Karpas-422 (cell line): ENCODE measurements around the gene TRIO. TPM values are rescaled to one million over a fixed set of nuclear protein-coding genes. Genes with fewer than 3 reads are reported as not detected.

Experiments used
- DNase-seq: peaks from one replicate; pipeline ENCODE4 v3.0.0-alpha.2; 2015
- H2AFZ ChIP-seq: fragments of 200-600 bp; sonication (generic); 2 replicates; pipeline ENCODE4 v1.6.1; 2014; ENCODE audit warnings: antibody characterized with exemption, low read length, mixed read lengths
- H3K27ac ChIP-seq: fragments of 200-600 bp; sonication (generic); 2 replicates; pipeline ENCODE4 v1.5.1; 2014; ENCODE audit warnings: mild to moderate bottlenecking, low read length, moderate library complexity
- H3K27me3 ChIP-seq: fragments of 200-600 bp; sonication (generic); 2 replicates; pipeline ENCODE4 v1.6.1; 2014; ENCODE audit warnings: low read length, mixed read lengths
- H3K36me3 ChIP-seq: fragments of 200-600 bp; sonication (generic); 2 replicates; pipeline ENCODE4 v1.6.1; 2014; ENCODE audit warnings: low read length, mixed read lengths; ENCODE audit not compliant: insufficient read depth
- H3K4me1 ChIP-seq: fragments of 200-600 bp; sonication (generic); 2 replicates; pipeline ENCODE4 v1.6.1; 2014; ENCODE audit warnings: mild to moderate bottlenecking, low read length, mixed read lengths
- H3K4me2 ChIP-seq: fragments of 200-600 bp; sonication (generic); 2 replicates; pipeline ENCODE4 v1.6.1; 2014; ENCODE audit warnings: low read length, low read depth, mild to moderate bottlenecking; ENCODE audit not compliant: poor library complexity, severe bottlenecking
- H3K4me3 ChIP-seq: fragments of 200-600 bp; sonication (generic); 2 replicates; pipeline ENCODE4 v1.5.1; 2014; ENCODE audit warnings: mild to moderate bottlenecking, antibody characterized with exemption, low read length, mixed read lengths
- H3K79me2 ChIP-seq: fragments of 200-600 bp; sonication (generic); 2 replicates; pipeline ENCODE4 v1.6.1; 2014; ENCODE audit warnings: mild to moderate bottlenecking, low read length, mixed read lengths
- H3K9ac ChIP-seq: fragments of 200-600 bp; sonication (generic); 2 replicates; pipeline ENCODE4 v1.6.0; 2014; ENCODE audit warnings: low read length
- H3K9me2 ChIP-seq: fragments of 200-600 bp; sonication (generic), shearing (Covaris generic); replicated peaks from 2 replicates; pipeline ENCODE4 v1.6.0; 2014; ENCODE audit warnings: mild to moderate bottlenecking, low read length, moderate library complexity; ENCODE audit not compliant: insufficient read depth
- H3K9me3 ChIP-seq: fragments of 300-700, 200-600 bp; sonication (generic); 2 replicates; pipeline ENCODE4 v1.6.1; 2014; ENCODE audit warnings: low read length, mixed read lengths
- H4K20me1 ChIP-seq: fragments of 200-600 bp; sonication (generic); 2 replicates; pipeline ENCODE4 v1.6.1; 2014; ENCODE audit warnings: mild to moderate bottlenecking, antibody characterized with exemption, low read length, low read depth; ENCODE audit not compliant: insufficient read depth
- total RNA-seq: library from RNA; depleted of rRNA; stranded (reverse); fragments of >200 nt; shearing (Covaris generic); gene quantifications from 2 replicates; pipeline ENCODE4 v1.2.3, GENCODE V29; 2014; ENCODE audit warnings: low replicate concordance

The TRIO gene
- total RNA-seq, 1 experiment from 2014 or later = 0.04 TPM

- Histone ChIP-seq H3K9ac (no peak overlapping the region), H3K4me2 (no peak overlapping the region), H3K4me3 (no peak overlapping the region), H3K27ac (no peak overlapping the region), H3K4me1 (no peaks in the 10 kb centered on the region), H4K20me1 (no peaks in the 10 kb centered on the region), H3K36me3 (no peaks in the 10 kb centered on the region), H2AFZ (no peak overlapping the region), H3K79me2 (no peaks in the 10 kb centered on the region), H3K9me2 (no peaks in the 10 kb centered on the region), H3K27me3 (no peaks in the 10 kb centered on the region), H3K9me3 (no peaks in the 10 kb centered on the region)
- DNase-seq = no peak
Measured at GRCh38 chr5:14292766-14293658, 149.9 kb downstream of the TRIO start.

GRCh38 chr5:14295610-14296009, 152.5 kb downstream of the TRIO start:
- no peaks in the 10 kb centered on the region for H4K20me1 ChIP-seq
- H3K4me2 ChIP-seq = no peak overlapping the region
- no peaks in the 10 kb centered on the region for H3K79me2 ChIP-seq

GRCh38 chr5:14296533-14297331, 153.6 kb downstream of the TRIO start:
- H3K4me1 ChIP-seq = no peaks in the 10 kb centered on the region
- H3K9ac ChIP-seq = no peak overlapping the region
- DNase-seq = no peak
- no peaks in the 10 kb centered on the region for H4K20me1 ChIP-seq
- no peaks in the 10 kb centered on the region for H3K79me2 ChIP-seq
- no peak overlapping the region for H3K4me3 ChIP-seq
- H3K9me3 ChIP-seq = no peaks in the 10 kb centered on the region
- no peak overlapping the region for H3K4me2 ChIP-seq
- H2AFZ ChIP-seq = no peak overlapping the region
- no peak overlapping the region for H3K27ac ChIP-seq
- no peaks in the 10 kb centered on the region for H3K27me3 ChIP-seq
- H3K9me2 ChIP-seq = no peaks in the 10 kb centered on the region
- no peaks in the 10 kb centered on the region for H3K36me3 ChIP-seq

More at GRCh38 chr5:14295610-14296009, 152.5 kb downstream of the TRIO start:
- H3K27ac ChIP-seq = no peak overlapping the region
- no peaks in the 10 kb centered on the region for H3K4me1 ChIP-seq
- no peaks in the 10 kb centered on the region for H3K9me3 ChIP-seq
- no peak for DNase-seq
- no peak overlapping the region for H3K9ac ChIP-seq
- no peaks in the 10 kb centered on the region for H3K9me2 ChIP-seq
- H3K4me3 ChIP-seq = no peak overlapping the region
- no peaks in the 10 kb centered on the region for H3K36me3 ChIP-seq
- no peak overlapping the region for H2AFZ ChIP-seq
- H3K27me3 ChIP-seq = no peaks in the 10 kb centered on the region

- Histone ChIP-seq H2AFZ (no peak overlapping the region), H3K36me3 (no peaks in the 10 kb centered on the region), H3K4me2 (no peak overlapping the region), H3K4me1 (no peaks in the 10 kb centered on the region), H3K9ac (no peak overlapping the region), H3K9me2 (no peaks in the 10 kb centered on the region), H3K9me3 (no peaks in the 10 kb centered on the region), H3K27me3 (no peaks in the 10 kb centered on the region), H3K27ac (no peak overlapping the region), H3K79me2 (no peaks in the 10 kb centered on the region), H4K20me1 (no peaks in the 10 kb centered on the region), H3K4me3 (no peak overlapping the region)
- no peak for DNase-seq
Measured at GRCh38 chr5:14297697-14298096, 154.6 kb downstream of the TRIO start.

- H3K79me2 ChIP-seq = no peaks in the 10 kb centered on the region
- no peak overlapping the region for H3K9ac ChIP-seq
- no peaks in the 10 kb centered on the region for H3K9me2 ChIP-seq
- DNase-seq = no peak
- no peak overlapping the region for H2AFZ ChIP-seq
- no peak overlapping the region for H3K4me2 ChIP-seq
- H3K4me1 ChIP-seq = no peaks in the 10 kb centered on the region
- no peaks in the 10 kb centered on the region for H3K27me3 ChIP-seq
- H3K27ac ChIP-seq = no peak overlapping the region
- no peaks in the 10 kb centered on the region for H3K36me3 ChIP-seq
- no peaks in the 10 kb centered on the region for H3K9me3 ChIP-seq
- H3K4me3 ChIP-seq = no peak overlapping the region
- no peaks in the 10 kb centered on the region for H4K20me1 ChIP-seq
Measured at GRCh38 chr5:14298126-14298847, 155.1 kb downstream of the TRIO start.

- no peak for DNase-seq
- Histone ChIP-seq H3K27ac (no peak overlapping the region), H3K4me2 (no peak overlapping the region), H4K20me1 (no peaks in the 10 kb centered on the region), H3K9me2 (no peaks in the 10 kb centered on the region), H3K4me1 (no peaks in the 10 kb centered on the region), H3K36me3 (no peaks in the 10 kb centered on the region), H3K9me3 (no peaks in the 10 kb centered on the region), H3K9ac (no peak overlapping the region), H3K4me3 (no peak overlapping the region), H3K27me3 (no peaks in the 10 kb centered on the region), H2AFZ (no peak overlapping the region), H3K79me2 (no peaks in the 10 kb centered on the region)
Measured at GRCh38 chr5:14299666-14300065, 156.5 kb downstream of the TRIO start.

GRCh38 chr5:14301186-14301585, 158.0 kb downstream of the TRIO start:
- Histone ChIP-seq H3K4me1 (no peaks in the 10 kb centered on the region), H3K9me3 (no peaks in the 10 kb centered on the region), H3K27me3 (no peaks in the 10 kb centered on the region), H3K27ac (no peak overlapping the region), H3K4me2 (no peak overlapping the region), H3K9ac (no peak overlapping the region), H3K9me2 (no peaks in the 10 kb centered on the region), H4K20me1 (no peaks in the 10 kb centered on the region), H2AFZ (no peak overlapping the region), H3K4me3 (no peak overlapping the region), H3K79me2 (no peaks in the 10 kb centered on the region), H3K36me3 (no peaks in the 10 kb centered on the region)
- DNase-seq = no peak

- H3K9me3 ChIP-seq = no peaks in the 10 kb centered on the region
- no peaks in the 10 kb centered on the region for H3K27me3 ChIP-seq
- no peak for DNase-seq
- no peak overlapping the region for H3K4me2 ChIP-seq
- no peaks in the 10 kb centered on the region for H3K9me2 ChIP-seq
- H3K9ac ChIP-seq = no peak overlapping the region
- no peaks in the 10 kb centered on the region for H4K20me1 ChIP-seq
- no peaks in the 10 kb centered on the region for H3K4me1 ChIP-seq
- H3K36me3 ChIP-seq = no peaks in the 10 kb centered on the region
- H3K4me3 ChIP-seq = no peak overlapping the region
- no peaks in the 10 kb centered on the region for H3K79me2 ChIP-seq
- no peak overlapping the region for H3K27ac ChIP-seq
- no peak overlapping the region for H2AFZ ChIP-seq
Measured at GRCh38 chr5:14302330-14302729, 159.2 kb downstream of the TRIO start.
